CD4-positive, alpha-beta T cell treated with Interleukin-6 for 4 hours (primary cell): ENCODE data around the gene MRS2.
"Not testable (repeated sequence)": the region's sequence is repeated elsewhere in the genome, so short reads cannot be mapped to it uniquely, and the experiment has no call there.

ENCODE experiments used
- DNase-seq: peaks from one replicate; pipeline ENCODE4 v3.0.0-alpha.2; 2020; ENCODE audit warnings: mixed read lengths

MRS2 gene

DNA sequence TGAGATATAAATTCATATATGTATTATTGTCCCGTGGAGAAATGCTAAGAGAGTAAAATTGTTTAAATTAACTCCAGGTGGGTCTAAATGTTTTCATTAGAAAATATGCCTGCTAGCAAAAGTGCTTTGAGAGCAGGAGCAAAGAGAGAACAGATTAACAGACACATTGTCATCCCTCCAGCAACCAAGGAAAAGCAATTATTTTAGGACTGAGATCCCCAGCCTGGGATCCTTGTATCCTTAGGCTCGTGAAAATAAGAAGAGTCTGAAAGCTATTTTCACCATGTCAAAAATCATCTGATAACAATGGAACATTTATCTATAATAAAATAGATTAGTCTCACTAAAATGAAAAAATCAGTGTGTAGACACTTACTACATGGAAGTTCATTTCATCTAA, 11.5 kb upstream of the MRS2 start:
- DNase-seq, result no peak

DNA sequence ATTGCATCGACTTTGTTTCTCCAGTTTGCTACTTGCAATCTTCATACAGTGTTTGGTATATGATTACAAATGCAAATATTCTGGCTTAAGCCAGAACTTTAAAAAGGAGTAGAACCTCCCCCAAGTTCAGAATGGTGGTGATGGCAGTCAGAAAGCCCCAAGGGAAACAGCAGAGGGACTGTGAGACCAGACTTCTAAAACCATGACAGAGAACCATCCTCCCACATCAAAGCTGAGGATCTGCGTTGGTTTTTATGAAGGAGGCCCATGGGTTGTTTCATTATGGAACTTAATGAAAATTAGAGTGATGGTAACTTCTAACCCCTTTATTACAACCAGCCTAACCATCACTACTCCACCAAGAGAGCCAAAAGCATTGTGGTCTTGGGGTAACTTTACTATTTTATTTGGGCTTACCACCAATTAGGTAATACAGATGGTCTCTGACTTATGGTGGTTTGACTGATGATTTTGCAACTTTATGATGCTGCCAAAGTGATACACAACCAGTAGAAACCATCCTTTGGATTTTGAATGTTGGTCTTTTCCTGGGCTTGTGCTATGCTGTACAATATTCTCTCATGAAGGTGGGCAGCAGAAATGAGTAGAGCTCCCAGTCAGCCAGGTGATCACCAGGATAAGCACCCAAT, 10.9 kb upstream of the MRS2 start:
- DNase-seq, result no peak

DNA sequence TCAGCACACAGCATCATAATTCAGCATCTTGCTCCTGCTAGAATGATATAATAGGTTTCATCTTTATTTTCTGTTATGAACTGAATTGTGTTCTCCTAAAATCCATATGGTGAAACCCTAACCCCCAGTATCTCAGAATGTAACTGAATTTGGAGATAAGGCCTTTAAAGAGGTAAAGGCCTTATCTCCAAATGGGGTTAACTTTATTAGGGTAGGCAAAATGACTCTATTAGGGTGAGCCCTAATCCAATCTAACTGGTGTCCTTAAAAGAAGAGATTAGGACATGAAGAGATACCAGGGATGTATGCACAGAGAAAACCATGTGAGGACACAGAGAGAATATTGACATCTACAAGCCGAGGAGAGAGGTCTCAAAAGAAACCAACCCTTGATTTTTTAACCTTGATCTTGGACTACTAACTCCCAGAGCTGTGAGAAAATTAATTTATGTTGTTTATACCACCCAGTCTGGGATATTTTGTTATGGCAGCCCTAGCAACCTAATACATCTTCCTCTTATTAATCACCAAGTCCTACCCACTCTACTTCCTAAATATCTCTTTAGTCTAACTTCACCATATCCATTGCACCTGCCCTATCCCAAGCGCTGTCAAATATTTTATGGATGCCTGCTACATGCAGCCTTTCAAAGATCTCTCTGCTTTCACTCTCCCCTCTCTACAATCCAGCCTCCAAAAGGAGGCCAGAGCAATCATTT, 8.5 kb upstream of the MRS2 start:
- no peak for DNase-seq

DNA sequence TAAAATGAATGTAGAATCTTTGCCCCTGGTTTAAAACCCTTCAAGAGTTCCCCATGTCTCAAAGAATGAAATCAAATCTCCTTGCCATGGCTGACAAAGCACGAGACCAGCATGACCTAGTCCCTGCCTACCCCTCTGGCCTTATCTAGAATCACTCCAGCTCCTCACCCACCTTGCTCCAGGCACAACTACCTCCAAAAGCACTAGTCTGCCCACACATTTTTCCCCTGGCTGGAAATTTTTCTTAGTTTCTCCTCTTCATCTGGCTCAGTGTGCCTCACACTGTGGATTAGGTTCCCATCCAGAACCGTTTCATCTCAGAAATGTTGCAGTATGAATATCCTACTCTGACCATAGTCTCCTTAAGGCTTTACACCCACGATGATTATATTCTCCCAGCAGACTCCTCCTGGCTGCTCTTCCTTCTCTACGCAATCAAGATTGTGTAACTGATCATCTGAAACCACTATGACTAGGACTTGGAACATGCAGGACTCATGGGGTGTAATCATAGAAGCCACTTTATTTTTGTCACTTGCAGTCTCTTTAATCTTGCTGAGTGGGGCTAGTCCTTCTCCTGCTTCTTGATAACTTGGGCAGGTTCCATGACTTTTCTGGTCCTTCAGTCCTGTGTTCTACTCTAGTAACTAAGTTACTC, 7.8 kb upstream of the MRS2 start:
- no peak for DNase-seq

DNA sequence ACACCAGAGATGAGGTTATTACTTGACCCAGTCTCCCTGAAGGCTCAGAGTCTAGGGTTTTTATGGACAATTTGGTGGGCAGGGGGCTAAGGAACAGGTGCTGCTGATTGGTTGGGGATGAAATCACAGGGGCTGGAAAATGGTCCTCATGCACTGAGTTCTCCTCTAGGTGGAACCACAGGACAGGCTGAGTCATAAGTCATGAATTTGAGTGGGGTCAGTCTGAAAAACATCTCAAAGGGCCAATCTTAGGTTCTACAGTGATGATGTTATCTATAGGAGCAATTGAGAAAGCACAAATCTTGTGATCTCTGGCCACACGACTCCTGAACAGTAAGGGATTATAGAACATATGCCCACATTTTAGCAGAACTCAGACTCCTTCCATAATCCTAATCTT, 5.9 kb upstream of the MRS2 start:
- no peak for DNase-seq

DNA sequence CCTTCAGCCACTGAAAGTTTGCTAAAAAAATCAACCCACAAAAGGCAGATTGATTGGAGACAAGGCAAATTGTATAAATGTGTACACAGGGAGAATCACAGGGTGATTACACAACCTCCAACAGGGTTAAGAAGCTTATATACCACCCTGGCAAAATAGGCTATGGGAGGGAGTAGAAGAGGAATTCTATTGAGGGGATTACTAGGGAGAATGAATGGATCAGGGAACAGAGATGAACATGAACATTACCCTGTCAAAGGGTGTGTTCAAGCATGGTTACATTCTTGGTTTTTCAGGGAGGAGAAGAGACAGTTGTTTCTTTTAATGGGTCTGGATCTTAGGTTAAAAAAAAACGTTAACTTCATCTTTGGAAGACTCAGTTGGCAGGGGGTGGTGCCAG, 5.1 kb upstream of the MRS2 start:
- no peak for DNase-seq

DNA sequence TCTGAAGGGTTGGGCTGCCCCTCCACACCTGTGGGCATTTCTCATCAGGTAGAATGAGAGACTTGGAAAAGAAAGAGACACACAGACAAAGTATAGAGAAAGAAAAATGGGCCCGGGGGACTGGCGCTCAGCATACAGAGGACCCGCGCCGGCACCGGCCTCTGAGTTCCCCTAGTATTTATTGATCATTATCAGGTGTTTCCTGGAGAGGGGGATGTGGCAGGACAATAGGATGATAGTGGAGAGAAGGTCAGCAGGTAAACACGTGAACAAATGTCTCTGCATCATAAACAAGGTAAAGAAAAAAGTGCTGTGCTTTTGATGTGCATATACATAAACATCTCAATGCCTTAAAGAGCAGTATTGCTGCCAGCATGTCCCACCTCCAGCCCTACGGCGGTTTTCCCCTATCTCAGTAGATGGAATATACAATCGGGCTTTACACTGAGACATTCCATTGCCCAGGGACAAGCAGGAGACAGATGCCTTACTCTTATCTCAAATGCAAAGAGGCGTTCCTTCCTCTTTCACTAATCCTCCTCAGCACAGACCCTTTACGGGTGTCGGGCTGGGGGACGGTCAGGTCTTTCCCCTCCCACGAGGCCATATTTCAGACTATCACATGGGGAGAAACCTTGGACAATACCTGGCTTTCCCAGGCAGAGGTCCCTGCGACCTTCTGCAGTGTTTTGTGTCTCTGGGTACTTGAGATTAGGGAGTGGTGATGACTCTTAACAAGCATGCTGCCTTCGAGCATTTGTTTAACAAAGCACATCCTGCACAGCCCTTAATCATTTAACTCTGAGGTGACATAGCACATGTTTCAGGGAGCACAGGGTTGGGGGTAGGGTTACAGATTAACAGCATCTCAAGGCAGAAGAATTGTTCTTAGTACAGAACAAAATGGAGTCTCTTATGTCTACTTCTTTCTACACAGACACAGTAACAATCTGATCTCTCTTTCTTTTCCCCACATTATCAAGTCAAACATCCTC, 2.4 kb upstream of the MRS2 start:
- not testable (repeated sequence) for DNase-seq

DNA sequence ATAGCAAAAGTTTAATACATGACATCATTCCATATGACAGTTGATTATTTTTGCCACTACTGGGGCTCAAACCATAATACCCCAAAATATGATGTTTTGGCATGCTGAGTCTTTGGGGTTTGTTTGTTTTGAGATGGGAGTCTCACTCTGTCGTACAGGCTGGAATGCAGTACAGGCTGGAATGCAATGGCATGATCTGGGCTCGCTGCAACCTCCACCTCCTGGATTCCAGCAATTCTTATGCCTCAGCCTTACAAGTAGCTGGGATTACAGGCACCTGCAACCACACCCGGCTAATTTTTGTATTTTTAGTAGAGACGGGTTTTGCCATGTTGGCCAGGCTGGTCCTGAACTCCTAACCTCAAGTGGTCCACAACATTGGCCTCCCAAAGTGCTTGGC, 1.3 kb upstream of the MRS2 start:
- DNase-seq, result no peak

DNA sequence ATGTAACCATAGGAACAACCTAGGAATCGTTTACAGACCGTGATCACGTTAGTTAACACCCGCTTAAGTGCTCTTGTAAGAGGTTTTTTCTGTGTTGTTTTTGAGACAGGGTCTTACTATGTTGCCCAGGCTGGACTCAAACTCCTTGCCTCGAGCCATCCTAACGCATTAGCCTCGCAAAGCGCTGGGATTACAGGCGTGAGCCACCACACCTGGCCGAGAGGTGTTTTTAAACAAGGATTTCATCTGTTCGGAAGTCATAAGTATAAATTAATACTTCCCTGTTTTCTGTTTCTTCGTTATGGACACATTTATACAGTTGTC, 727 bp downstream of the MRS2 start:
- DNase-seq, result no peak

DNA sequence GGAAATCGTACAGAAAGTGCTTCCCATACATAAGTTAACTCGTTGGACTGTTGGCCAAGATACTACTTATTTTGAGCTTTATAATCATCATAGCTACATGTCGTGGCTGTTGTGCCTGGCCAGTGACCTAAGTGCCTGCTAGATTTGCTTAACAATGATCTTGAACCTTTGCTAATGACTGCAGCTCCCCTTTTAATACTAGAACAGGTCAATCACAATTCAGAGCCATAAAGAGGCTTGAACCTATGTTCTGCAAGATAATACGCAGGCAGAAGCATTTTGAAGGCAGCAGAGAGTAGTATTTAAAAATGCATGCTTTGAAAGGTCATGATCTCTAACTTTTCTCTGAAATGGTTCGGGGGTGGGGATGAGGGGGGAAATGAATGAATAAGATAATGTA, 2.5 kb downstream of the MRS2 start:
- no peak for DNase-seq

DNA sequence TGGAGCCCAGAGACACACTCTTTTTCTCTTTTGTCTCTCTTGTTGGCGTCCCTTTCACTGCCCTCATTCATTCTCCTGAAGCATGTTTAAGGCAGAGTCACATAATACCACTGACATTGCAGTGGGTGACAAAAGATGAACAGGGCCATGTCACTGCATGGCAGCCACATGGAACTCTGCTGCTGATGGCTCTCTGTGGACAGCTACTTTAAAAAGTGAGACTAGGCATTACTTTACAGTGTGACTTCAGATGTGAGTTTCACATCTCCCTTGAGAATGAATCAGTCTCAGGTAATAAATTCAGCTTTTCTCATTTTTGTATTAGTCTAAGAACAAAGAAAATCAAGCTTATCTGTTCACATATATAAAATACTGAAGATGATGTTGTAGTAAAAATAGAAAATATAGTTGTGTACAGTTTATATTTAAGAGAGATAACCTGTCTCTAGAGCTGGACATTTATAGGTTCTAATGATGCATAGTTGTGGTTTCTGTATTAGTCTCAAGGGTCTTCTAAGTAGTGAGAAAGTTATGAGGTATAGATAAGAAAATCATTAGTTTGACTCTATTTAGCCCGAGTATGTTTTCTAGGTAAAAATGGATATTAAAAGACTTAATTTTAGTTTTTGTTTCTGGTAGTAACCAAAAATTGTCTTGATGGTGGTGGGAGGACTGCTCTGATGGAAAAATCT, 6.1 kb downstream of the MRS2 start:
- DNase-seq, result no peak

DNA sequence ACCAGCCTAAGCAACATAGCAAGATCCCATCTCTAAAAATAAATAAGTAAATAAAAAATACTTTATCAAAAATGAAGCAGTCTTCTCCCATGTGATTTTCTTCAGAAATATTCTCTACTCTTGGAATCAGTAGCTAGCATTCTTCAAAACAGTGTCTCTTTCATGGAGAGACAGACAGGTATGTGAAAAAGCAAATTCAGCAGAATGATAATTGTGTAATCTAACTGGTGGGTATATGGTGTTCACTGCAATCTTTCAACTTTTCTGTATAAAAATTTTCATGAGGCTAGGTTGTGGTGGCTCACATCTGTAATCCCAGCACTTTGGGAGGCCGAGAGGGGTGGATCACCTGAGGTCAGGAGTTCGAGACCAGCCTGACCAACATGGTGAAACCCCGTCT, 7.9 kb downstream of the MRS2 start:
- DNase-seq, result no peak

DNA sequence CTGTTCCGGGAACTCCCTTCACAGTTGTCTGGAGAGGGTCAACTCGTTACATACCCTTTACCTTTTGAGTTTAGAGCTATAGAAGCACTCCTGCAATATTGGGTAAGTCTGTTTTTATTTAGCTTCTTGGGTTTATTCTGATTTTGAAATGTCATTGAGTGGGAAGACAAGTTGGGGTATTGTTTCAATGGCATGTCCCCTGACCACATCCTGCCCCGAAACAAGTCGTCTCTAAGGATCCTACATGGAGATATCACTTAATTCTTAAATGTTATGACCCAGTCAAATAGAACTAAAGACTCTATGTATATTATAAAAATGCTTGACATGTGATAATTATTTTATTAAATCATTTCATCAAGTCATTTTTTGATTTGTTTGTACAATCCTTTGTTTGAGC, 9.6 kb downstream of the MRS2 start:
- no peak for DNase-seq

DNA sequence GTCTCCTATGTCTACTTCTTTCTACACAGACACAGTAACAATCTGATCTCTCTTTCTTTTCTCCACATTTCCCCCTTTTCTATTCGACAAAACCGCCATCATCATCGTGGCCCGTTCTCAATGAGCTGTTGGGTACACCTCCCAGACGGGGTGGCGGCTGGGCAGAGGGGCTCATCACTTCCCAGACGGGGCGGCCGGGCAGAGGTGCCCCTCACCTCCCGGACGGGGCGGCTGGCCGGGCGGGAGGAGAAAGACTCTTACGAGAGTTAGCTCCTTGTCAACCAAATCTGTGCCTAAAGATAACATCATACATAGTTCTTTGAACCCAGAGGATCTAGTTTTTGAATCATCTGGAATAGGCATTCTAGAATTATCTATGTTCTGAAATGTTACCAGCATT, 11.8 kb downstream of the MRS2 start:
- not testable (repeated sequence) for DNase-seq

DNA sequence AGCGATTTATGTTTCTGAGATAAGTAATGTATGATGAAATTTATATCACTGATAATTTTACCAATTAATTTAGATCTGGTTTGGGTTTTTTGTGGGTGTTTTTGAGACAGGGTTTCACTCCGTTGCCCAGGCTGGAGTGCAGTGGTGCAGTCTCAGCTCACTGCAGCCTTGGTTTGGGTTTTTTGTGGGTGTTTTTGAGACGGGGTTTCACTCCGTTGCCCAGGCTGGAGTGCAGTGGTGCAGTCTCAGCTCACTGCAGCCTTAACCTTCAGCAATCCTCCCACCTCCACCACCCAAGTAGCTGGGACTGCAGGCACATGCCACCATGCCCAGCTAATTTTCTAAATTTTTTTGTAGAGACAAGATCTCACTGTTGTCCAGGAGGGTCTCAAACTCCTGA, 13.0 kb downstream of the MRS2 start:
- no peak for DNase-seq

DNA sequence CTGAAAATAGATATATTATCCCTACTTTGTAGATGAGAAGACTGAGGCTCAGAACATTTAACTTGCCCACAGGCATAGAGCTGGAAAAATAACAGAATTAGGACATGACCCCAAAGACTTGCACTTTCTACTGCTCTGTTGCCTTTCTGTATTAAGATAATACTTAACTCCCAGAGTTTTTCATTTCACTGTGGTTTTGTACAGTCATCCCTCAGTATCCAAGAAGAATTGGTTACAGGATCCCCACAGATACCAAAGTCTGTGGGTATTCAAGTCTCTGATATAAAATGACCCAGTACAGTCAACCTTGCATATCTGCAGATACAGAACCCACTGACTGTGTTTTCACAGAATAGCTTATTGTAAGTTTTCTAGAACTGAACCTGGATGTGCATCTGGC, 16.8 kb downstream of the MRS2 start:
- DNase-seq, result no peak

DNA sequence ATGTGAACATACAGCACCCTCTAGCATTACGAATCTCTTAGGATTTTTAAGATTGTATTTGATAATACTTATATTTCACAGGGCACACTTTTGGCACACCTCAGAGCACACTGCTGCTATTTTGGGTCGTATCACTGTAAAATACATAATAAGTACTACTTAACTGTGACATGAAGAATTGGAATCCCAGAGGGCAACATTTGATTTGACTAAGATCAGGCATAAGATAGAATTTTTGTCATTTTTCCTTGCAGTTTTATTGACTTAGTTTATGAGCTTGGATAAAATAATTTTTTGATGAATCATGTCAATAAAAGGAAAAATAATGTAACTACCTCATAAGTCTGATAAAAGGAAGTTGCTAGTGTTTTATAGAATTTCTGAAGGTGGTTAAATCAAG, 22.4 kb downstream of the MRS2 start:
- no peak for DNase-seq

DNA sequence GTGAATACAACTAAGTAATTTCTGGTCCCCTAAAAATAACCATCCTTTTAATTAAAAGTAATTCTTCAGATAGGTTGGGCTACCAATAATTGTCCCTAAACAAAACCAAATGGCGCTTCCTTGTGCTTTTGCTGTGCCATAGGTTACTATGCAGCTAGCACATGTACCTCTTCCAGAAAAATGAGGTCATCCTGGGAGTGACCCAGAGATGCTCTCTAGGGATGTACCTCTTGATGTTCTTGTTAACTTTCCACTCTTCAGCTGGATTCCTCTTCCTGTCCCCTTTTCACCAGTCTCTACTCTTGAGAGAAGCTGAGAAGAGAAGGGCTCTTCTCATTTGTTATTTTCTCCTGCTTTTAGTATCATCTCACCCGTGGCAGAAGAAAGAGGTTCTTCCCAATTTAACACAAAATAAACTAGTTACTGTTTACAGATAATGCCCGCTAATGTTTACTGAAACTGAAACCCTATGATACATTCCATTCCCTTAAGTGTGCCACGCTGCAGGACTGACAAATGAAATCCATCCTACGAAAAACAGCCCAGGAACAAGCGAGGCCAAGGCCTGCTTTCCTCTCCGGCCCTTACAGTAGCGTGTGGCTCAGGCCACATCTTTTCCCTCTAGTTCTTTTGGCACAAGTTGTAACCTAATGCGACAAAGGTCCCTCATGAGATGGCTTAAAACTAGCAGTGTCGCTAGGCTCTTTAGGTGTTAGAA, 24.2 kb downstream of the MRS2 start:
- DNase-seq, result no peak

DNA sequence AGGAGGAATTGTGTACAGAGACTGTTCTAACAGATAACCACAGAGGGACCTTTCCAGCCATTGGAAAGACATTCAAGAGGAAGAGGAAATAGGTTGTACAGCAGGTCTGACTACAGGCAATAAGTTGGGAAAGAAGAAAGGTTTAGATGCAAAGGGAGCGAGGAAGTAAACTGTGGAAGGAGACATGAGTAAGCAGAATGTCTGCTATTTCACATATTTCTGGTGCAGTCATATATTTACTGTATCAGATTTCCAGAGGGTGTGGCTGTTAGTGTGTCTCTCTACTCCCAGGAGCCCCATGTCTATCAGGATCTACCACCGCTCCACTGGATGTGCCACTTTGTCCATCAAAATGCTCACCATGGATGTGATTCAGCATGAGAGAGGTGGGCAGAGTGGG, 25.9 kb downstream of the MRS2 start:
- no peak for DNase-seq

DNA sequence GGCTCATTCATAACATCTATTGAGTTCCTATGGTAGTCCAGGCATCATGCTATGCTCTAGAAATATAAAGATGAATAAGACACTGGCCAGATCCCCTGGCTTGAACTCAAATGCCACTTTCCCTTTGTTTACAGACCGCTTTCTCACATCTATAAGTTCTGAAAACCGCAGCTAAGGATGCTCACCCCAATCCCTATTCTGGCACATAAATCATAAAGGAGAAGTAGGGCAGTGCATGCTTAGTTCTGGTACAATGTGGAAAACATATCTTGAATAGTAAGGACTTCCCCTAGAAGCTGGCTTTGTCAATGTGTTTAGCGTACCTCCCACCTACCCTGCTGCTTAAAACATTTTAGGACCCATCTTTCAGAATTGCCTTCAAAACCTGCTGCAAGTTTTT, 26.4 kb downstream of the MRS2 start:
- no peak for DNase-seq

DNA sequence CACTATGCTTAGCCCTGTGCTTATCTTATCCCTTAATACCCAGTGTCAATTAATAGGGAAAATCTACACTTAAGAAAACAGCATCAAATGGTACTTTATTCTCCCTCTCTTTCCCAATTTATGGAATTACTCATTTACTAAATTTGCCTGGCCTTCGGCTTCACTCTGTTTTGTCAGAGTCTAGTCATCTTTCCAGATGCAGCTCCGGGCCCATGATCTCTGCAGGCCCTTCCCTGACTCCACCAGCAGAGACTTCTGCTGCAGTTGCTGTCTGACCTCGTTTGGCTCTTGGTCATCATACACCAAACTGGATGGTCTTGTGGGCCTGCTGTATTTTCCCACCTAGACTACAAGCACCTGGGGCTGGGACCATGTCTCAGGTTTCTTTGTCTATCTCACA, 27.4 kb downstream of the MRS2 start:
- DNase-seq, result no peak

DNA sequence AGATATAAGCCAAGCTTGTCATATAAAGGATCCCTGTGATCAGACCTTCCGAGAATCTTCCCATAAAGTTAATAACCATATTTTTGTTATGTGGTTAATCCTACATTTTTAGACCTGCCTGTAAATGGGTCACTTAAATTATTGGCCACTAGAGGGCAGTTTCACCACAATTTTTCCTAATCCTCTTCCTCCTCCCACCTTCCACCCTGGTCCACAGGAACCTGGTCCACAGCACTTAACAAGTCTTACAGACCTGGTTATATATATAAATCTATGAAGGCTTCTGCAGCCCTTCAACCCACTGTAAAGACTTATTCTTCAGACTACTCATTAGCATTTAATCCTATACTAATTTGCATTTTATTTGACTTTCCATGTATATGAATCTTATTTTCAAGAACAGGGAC, 28.3 kb downstream of the MRS2 start:
- peak; percentile 30 for DNase-seq
